Activated B cell treated with CpG ODN at 0.5 μM for 24 hours (primary cell): ENCODE measurements around the gene LUC7L3. TPM values are rescaled to one million over a fixed set of nuclear protein-coding genes. Genes with fewer than 3 reads are reported as not detected.

Experiments
- ATAC-seq: fragments of 200-7000 bp; cut with Tn5 transposase; one replicate; pipeline ENCODE4 v1.10.0; 2021; ENCODE audit warnings: low read depth, mild to moderate bottlenecking, moderate library complexity
- CTCF ChIA-PET: fragments of 350-600 bp; sonication (Branson Sonifier 250); formaldehyde crosslinking; loops from one replicate; lab custom pipeline; 2021; ENCODE audit warnings: antibody characterized with exemption; lab: Charles Lee
- POLR2A ChIA-PET: fragments of 350-600 bp; sonication (Branson Sonifier 250); formaldehyde crosslinking; loops from one replicate; lab custom pipeline; 2021; ENCODE audit warnings: antibody characterized with exemption; lab: Charles Lee
- DNase-seq: peaks from one replicate; pipeline ENCODE4 v3.0.0; 2022
- H3K27ac Mint-ChIP-seq: one replicate; pipeline ENCODE4 v1.8.0; 2020; ENCODE audit warnings: mixed read lengths
- H3K27me3 Mint-ChIP-seq: one replicate; pipeline ENCODE4 v1.8.0; 2021; ENCODE audit warnings: mixed read lengths
- H3K36me3 Mint-ChIP-seq: one replicate; pipeline ENCODE4 v1.8.0; 2021; ENCODE audit warnings: low read depth, mixed read lengths
- H3K4me1 Mint-ChIP-seq: one replicate; pipeline ENCODE4 v1.8.0; 2021; ENCODE audit warnings: mixed read lengths
- H3K4me3 Mint-ChIP-seq: one replicate; pipeline ENCODE4 v1.8.0; 2020; ENCODE audit warnings: mild to moderate bottlenecking, mixed read lengths
- H3K9me3 Mint-ChIP-seq: one replicate; pipeline ENCODE4 v1.8.0; 2020; ENCODE audit warnings: mixed read lengths
- CTCF ChIP-seq: fragments of 200-600 bp; IDR thresholded peaks from one replicate; pipeline ENCODE4 v1.8.0; 2022; ENCODE audit warnings: antibody characterized with exemption, mild to moderate bottlenecking
- intact Hi-C: fragments of 100-400 bp; cut with micrococcal nuclease; formaldehyde crosslinking; loops from one replicate; pipeline ENCODE4 v1.15.1; 2024
- total RNA-seq: library from RNA; stranded (reverse); gene quantifications from 2 replicates; pipeline ENCODE4 v1.2.3, GENCODE V29; 2022

LUC7L3 gene
- total RNA-seq, 1 donor from 2014 or later: 158 TPM

- Mint-ChIP-seq H3K36me3 (no peaks in the 10 kb centered on the region), H3K9me3 (no peaks in the 10 kb centered on the region), H3K27me3 (peaks cover 9% of the 10 kb centered on the region), H3K27ac (no peak overlapping the region), H3K4me1 (peaks cover 6% of the 10 kb centered on the region), H3K4me3 (no peak overlapping the region)
- DNase-seq: no peak
- TF ChIP-seq CTCF: no peak
- ATAC-seq: no peak
- POLR2A ChIA-PET: no interaction called here
- intact Hi-C loops: no loop called here
- CTCF ChIA-PET: no interaction called here
These were observed 65.7 kb downstream of the LUC7L3 start for GRCh38 chr17:50785126-50785525.

GRCh38 chr17:50785946-50786570, 66.7 kb downstream of the LUC7L3 start:
- Mint-ChIP-seq H3K36me3 (no peaks in the 10 kb centered on the region), H3K4me1 (peaks cover 6% of the 10 kb centered on the region), H3K27me3 (peaks cover 9% of the 10 kb centered on the region), H3K4me3 (no peak overlapping the region), H3K27ac (no peak overlapping the region), H3K9me3 (no peaks in the 10 kb centered on the region)
- DNase-seq (no peak), ATAC-seq (no peak)
- intact Hi-C loops: no loop called here
- no peak for TF ChIP-seq CTCF
- CTCF ChIA-PET: interaction anchor here (0.7 kb wide), 1 partner anchor 18 kb away, joined by 3 read pairs; the partner anchor contains the start of gene ANKRD40CL
- POLR2A ChIA-PET: interaction anchor here (0.6 kb wide), 1 partner anchor 63 kb away, joined by 3 read pairs; no protein-coding TSS in a partner anchor

- H3K9me3 Mint-ChIP-seq: no peaks in the 10 kb centered on the region
- peaks cover 6% of the 10 kb centered on the region for H3K27me3 Mint-ChIP-seq
- DNase-seq (no peak), ATAC-seq (no peak)
- no peak overlapping the region for H3K4me3 Mint-ChIP-seq
- CTCF ChIA-PET: no interaction called here
- H3K36me3 Mint-ChIP-seq: no peaks in the 10 kb centered on the region
- peaks cover 4% of the 10 kb centered on the region for H3K4me1 Mint-ChIP-seq
- POLR2A ChIA-PET: no interaction called here
- no peak overlapping the region for H3K27ac Mint-ChIP-seq
- intact Hi-C loops: no loop called here
- no peak for TF ChIP-seq CTCF
These were observed 67.7 kb downstream of the LUC7L3 start for GRCh38 chr17:50787106-50787505.

- TF ChIP-seq CTCF: no peak
- POLR2A ChIA-PET: no interaction called here
These were observed 71.2 kb downstream of the LUC7L3 start for GRCh38 chr17:50790618-50791017.

GRCh38 chr17:50792132-50792531, 72.7 kb downstream of the LUC7L3 start:
- no peak for TF ChIP-seq CTCF
- intact Hi-C loops: no loop called here
- Mint-ChIP-seq H3K27me3 (no peaks in the 10 kb centered on the region), H3K36me3 (no peaks in the 10 kb centered on the region), H3K9me3 (no peaks in the 10 kb centered on the region), H3K27ac (no peak overlapping the region), H3K4me1 (no peaks in the 10 kb centered on the region), H3K4me3 (no peak overlapping the region)
- ATAC-seq: no peak
- ChIA-PET POLR2A (no interaction called here), CTCF (no interaction called here)
- no peak for DNase-seq

More at GRCh38 chr17:50790618-50791017, 71.2 kb downstream of the LUC7L3 start:
- H3K27me3 Mint-ChIP-seq: no peaks in the 10 kb centered on the region
- CTCF ChIA-PET: no interaction called here
- no peaks in the 10 kb centered on the region for H3K4me1 Mint-ChIP-seq
- no peak for DNase-seq
- H3K36me3 Mint-ChIP-seq: no peaks in the 10 kb centered on the region
- H3K9me3 Mint-ChIP-seq: no peaks in the 10 kb centered on the region
- ATAC-seq: no peak
- intact Hi-C loops: no loop called here
- no peak overlapping the region for H3K4me3 Mint-ChIP-seq
- no peak overlapping the region for H3K27ac Mint-ChIP-seq
